GM12874 (cell line): ENCODE results near the gene PCED1A.

Experiments
- TF ChIP-seq, protein P1 (sequence below): IDR thresholded peaks from 2 replicates; pipeline ENCODE4 v1.5.1; 2011; ENCODE audit warnings: low read depth, mild to moderate bottlenecking, control low read depth, low read length, moderate library complexity; ENCODE audit not compliant: insufficient read depth

The PCED1A gene

DNA sequence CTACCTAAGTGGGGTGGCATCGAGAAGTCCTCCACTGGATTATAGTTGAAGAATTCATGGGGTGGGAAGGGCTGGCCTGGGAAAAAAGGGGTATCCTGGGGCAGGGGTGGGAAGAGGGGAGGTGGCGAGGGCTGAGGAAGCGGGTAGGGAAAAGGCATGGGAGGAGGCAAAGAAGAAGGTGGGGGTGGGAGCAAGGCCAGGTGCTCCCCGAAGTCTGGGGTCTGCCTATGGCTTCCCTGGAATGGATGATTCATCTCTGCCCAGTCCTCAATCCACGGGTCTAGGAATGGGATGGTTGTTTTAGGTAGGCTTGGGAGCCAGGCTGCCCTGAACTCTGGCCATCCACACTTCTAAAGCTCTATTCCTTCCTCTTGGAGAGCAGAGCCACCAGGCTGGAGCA is 4.4 kb downstream of the PCED1A start:
- TF ChIP-seq, protein P1, sequence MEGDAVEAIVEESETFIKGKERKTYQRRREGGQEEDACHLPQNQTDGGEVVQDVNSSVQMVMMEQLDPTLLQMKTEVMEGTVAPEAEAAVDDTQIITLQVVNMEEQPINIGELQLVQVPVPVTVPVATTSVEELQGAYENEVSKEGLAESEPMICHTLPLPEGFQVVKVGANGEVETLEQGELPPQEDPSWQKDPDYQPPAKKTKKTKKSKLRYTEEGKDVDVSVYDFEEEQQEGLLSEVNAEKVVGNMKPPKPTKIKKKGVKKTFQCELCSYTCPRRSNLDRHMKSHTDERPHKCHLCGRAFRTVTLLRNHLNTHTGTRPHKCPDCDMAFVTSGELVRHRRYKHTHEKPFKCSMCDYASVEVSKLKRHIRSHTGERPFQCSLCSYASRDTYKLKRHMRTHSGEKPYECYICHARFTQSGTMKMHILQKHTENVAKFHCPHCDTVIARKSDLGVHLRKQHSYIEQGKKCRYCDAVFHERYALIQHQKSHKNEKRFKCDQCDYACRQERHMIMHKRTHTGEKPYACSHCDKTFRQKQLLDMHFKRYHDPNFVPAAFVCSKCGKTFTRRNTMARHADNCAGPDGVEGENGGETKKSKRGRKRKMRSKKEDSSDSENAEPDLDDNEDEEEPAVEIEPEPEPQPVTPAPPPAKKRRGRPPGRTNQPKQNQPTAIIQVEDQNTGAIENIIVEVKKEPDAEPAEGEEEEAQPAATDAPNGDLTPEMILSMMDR, result no peak

DNA sequence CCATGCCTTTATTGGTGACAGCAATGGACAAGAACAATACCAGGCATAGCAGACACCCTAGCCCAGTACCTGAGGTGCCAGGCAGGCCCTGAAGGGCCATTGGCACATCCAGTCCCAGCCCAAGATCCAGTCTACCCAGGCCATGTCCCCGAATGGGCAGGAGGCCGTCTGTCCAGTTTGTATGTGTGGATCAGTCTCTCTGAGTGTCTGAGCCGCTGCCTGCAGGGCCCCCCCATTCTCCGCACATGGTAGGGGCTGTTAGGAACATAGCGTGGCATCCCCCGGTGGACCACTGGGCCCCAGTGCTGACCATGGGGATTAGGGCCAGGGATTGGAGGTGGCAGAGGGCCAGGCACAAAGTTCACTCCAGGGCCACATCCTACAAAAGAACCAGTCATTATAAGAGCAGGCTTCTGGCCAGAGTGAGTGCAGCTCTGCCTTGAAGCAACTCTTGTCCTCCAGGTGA is 5.1 kb downstream of the PCED1A start:
- TF ChIP-seq, protein P1, result no peak

DNA sequence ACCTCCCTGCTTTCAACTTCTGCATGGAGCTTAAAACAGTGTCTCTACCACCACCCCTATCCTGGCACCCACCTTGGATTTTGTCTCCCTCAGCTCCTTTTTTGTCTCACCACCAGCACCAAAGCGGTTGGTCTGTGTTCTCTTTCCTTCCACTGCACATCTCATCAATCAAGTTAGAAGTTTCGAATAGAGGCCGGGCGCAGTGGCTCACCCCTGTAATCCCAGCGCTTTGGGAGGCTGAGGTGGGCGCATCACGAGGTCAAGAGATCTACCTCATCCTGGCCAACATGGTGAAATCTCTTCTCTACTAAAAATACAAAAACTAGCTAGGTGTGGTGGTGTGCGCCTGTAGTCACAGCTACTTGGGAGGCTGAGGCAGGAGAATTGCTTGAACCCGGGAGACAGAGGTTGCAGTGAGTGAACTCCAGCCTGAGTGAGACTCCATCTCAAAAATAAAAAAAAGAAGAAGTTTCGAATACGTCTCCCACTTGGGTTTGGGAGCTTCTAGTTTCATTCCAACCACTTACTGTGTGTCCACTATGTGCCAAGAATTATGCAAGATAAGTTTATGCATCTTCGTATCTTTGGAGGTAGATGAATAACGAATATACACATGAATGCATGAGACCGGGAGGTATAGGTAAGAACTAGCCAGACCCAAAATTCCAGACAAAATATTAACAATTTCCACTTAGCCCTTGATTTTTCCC is 5.9 kb downstream of the PCED1A start:
- TF ChIP-seq, protein P1, result no peak

DNA sequence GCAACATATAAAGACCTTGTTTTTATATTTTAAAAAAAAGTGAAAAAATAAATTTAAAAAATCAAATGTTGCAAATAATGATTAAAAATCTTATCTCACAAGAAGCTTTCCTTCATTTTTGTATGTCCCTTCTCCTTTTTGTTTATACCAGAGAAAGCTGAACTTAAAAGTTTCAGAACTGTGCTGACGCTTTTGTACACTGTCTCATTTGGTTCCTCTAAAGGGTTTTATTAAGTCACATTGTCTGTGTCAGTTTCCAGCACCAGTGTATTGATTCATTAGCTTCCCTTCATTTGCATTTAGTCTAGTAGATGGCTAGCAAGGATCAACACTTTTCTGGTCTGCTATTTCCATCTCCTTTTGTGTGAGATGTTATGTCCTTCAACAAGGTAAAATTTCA is 6.7 kb downstream of the PCED1A start:
- TF ChIP-seq, protein P1, result no peak

DNA sequence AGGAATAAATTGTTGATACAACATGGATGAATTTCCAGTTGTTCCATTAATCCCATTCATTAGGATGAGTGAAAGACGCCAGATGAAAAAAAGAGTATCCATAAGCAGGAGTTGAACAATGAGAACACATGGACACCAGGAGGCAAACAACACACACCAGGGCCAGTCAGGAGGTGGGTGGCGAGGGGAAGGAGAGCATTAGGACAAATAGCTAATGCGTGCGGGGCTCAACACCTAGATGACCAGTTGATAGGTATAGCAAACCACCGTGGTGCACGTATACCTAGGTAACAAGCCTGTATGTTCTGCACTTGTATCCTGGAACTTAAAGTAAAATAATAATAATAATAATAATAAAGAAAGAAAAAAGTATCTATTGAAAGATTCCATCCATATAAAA is 11.1 kb downstream of the PCED1A start:
- TF ChIP-seq, protein P1, result no peak

DNA sequence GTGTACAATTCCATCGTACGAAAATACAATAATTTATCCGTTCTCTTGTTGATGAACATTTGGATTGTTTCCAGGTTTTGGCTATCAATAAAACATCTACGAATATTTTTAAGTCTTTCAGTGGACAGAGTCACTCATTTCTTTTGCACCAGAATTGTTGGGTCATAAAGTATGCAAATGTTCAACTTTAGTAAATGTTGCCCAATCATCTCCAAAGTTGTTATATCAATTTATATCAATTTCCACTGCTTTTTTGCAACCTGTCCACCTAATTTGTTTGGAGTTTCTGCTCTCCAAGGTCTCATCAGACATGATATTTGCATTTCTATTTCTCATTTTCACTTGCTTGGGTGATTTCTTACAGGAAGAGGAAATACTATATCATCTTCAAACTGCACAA is 13.8 kb downstream of the PCED1A start:
- TF ChIP-seq, protein P1, result no peak

DNA sequence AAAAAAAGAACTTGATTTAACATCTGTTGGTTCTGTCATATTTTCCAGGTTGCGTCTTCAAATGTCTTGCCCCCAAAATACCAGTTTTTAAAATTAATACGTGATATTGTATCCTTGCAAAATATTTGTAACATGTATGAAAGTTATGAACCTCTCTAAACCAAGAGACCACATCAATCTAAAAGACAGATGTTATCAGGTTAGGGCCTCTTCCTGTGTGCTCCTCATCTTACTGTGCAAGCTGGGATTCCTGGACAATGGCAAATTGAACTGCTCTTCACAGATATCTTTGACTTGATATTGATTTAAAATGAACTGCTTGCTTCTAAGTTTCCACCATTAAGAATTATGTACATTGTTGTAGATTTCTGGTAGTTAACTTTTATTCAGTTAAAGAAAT is 14.7 kb downstream of the PCED1A start:
- TF ChIP-seq, protein P1, result no peak
